Amniotic epithelial cell (primary cell): ENCODE data around the gene STRADB.
"Not testable (repeated sequence)": the region's sequence is repeated elsewhere in the genome, so short reads cannot be mapped to it uniquely, and the experiment has no call there.

Experiments used
- DNase-seq: peaks from one replicate; pipeline ENCODE4 v3.0.0-alpha.2; 2010; ENCODE audit warnings: low read depth

STRADB gene

GRCh38 chr2:201451292-201452057 is at the start of gene STRADB, which contains the start of gene TRAK2:
TSS of gene STRADB (plus strand) at chr2:201451740. CDS start at chr2:201454841, 3,101 bp downstream.
TSS of gene TRAK2 (minus strand) at chr2:201451458. CDS start at chr2:201420507, 30,951 bp downstream.
- peak; percentile 84 for DNase-seq

GRCh38 chr2:201401815-201402214 is 49.7 kb upstream of the STRADB start:
- no peak for DNase-seq

- peak; percentile 93 for DNase-seq
Measured at GRCh38 chr2:201402651-201403562, 48.6 kb upstream of the STRADB start.

GRCh38 chr2:201403880-201404279 is 47.7 kb upstream of the STRADB start:
- peak; percentile 64 for DNase-seq

GRCh38 chr2:201404699-201405280 is 46.8 kb upstream of the STRADB start:
- DNase-seq = peak; percentile 84

GRCh38 chr2:201406077-201406662 is 45.4 kb upstream of the STRADB start:
- peak; percentile 79 for DNase-seq

GRCh38 chr2:201407265-201407664 is 44.3 kb upstream of the STRADB start:
- no peak for DNase-seq

GRCh38 chr2:201408931-201409330 is 42.6 kb upstream of the STRADB start:
- no peak for DNase-seq

GRCh38 chr2:201411421-201411820 is 40.1 kb upstream of the STRADB start:
- DNase-seq = no peak

GRCh38 chr2:201413143-201413542 is 38.4 kb upstream of the STRADB start:
- DNase-seq = no peak

GRCh38 chr2:201413552-201413951 is 38.0 kb upstream of the STRADB start:
- DNase-seq = no peak

- DNase-seq = peak; percentile 56
Measured at GRCh38 chr2:201414099-201415023, 37.2 kb upstream of the STRADB start.

- DNase-seq = no peak
Measured at GRCh38 chr2:201415149-201415548, 36.4 kb upstream of the STRADB start.

- peak; percentile 29 for DNase-seq
Measured at GRCh38 chr2:201419057-201419635, 32.4 kb upstream of the STRADB start.

GRCh38 chr2:201419986-201420385 is 31.6 kb upstream of the STRADB start:
- DNase-seq = no peak

- peak; percentile 55 for DNase-seq
Measured at GRCh38 chr2:201420442-201421113, 31.0 kb upstream of the STRADB start.

- DNase-seq = no peak
Measured at GRCh38 chr2:201425952-201426351, 25.6 kb upstream of the STRADB start.

GRCh38 chr2:201428366-201428765 is 23.2 kb upstream of the STRADB start:
- DNase-seq = not testable (repeated sequence)

- not testable (repeated sequence) for DNase-seq
Measured at GRCh38 chr2:201429835-201430234, 21.7 kb upstream of the STRADB start.

GRCh38 chr2:201430322-201430721 is 21.2 kb upstream of the STRADB start:
- DNase-seq = not testable (repeated sequence)
